A549 (cell line): Measurements from ENCODE around the gene PDE7B. TPM values are rescaled to one million over a fixed set of nuclear protein-coding genes. Genes with fewer than 3 reads are reported as not detected.
A peak's percentile ranks its signal among the peaks of the same experiment; 100 is the strongest.

Experiments
- ATAC-seq, 2 experiments: fragments of 200-7000 bp in 1 of 2; fragments of >200 bp in 1 of 2; cut with Nextera tagmentation in 1 of 2; cut with Tn5 transposase in 1 of 2; 3 replicates each; pipeline versions ENCODE4 v1.8.0 to v1.9.1; 2018 to 2020; ENCODE audit warnings: mild to moderate bottlenecking in 1 of 2, moderate library complexity in 1 of 2
- CTCF ChIA-PET: fragments of 300-600 bp; sonication (Branson Sonifier 250); formaldehyde crosslinking; extraction: SDS; loops from one replicate; lab custom pipeline; 2021; ENCODE audit warnings: antibody characterized with exemption, inconsistent platforms; lab: Yijun Ruan, JAX
- POLR2A ChIA-PET: fragments of 350-600 bp; formaldehyde crosslinking; extraction: SDS; loops from one replicate; lab custom pipeline; 2021; ENCODE audit warnings: antibody characterized with exemption, inconsistent platforms; lab: Yijun Ruan, JAX
- DNase-seq, 2 experiments: peaks; one replicate each; pipeline versions ENCODE4 v3.0.0 to v3.0.0-alpha.2; 2011 to 2016; ENCODE audit warnings: low read depth in 1 of 2, low spot score in 1 of 2
- FAIRE-seq: peaks from 2 replicates; lab custom pipeline; 2011; peaks lifted over from hg19 to GRCh38; lab: Jason Lieb, UNC
- H3K27ac ChIP-seq, 2 experiments: fragments of >200 bp; sonication (Bioruptor Twin); formaldehyde crosslinking; 3 replicates each; pipeline ENCODE4 v1.5.1; 2016 to 2017
- H3K4me1 ChIP-seq: fragments of >200 bp; sonication (Bioruptor Twin); formaldehyde crosslinking; 3 replicates; pipeline ENCODE4 v1.6.1; 2016
- H3K4me2 ChIP-seq: fragments of >200 bp; sonication (Bioruptor Twin); formaldehyde crosslinking; 3 replicates; pipeline ENCODE4 v1.6.1; 2016
- H3K4me3 ChIP-seq: fragments of >200 bp; sonication (Bioruptor Twin); formaldehyde crosslinking; 3 replicates; pipeline ENCODE4 v1.5.1; 2016
- H3K9me3 ChIP-seq: fragments of >200 bp; sonication (Bioruptor Twin); formaldehyde crosslinking; 3 replicates; pipeline ENCODE4 v1.6.1; 2016
- BHLHE40 ChIP-seq: IDR thresholded peaks from 2 replicates; pipeline ENCODE4 v1.6.1; 2012; ENCODE audit warnings: low read depth, low read length, inconsistent platforms
- CBX2 ChIP-seq: fragments of 200-600 bp; sonication (generic); IDR thresholded peaks from 2 replicates; pipeline ENCODE4 v1.6.1; 2016; ENCODE audit warnings: low read depth, mild to moderate bottlenecking, borderline replicate concordance
- CHD4 ChIP-seq: fragments of 200-600 bp; sonication (generic); IDR thresholded peaks from 2 replicates; pipeline ENCODE4 v1.6.1; 2016; ENCODE audit warnings: antibody characterized with exemption, mild to moderate bottlenecking, borderline replicate concordance
- E2F6 ChIP-seq: IDR thresholded peaks from 2 replicates; pipeline ENCODE4 v1.6.1; 2012; ENCODE audit warnings: low read depth, borderline replicate concordance
- EHF ChIP-seq: fragments of 250-450 bp; sonication (Bioruptor Pico); IDR thresholded peaks from 2 replicates; pipeline ENCODE4 v1.5.0; 2020; ENCODE audit warnings: mild to moderate bottlenecking
- EHMT2 ChIP-seq: fragments of 200-600 bp; sonication (generic); IDR thresholded peaks from 2 replicates; pipeline ENCODE4 v1.6.1; 2016; ENCODE audit warnings: antibody characterized with exemption, low read depth, mild to moderate bottlenecking, moderate library complexity
- EP300 ChIP-seq, 2 experiments: fragments of >200 bp; sonication (Bioruptor Twin); formaldehyde crosslinking; IDR thresholded peaks; 2 replicates in 1 of 2; 3 replicates in 1 of 2; pipeline ENCODE4 v1.6.1; 2016 to 2017
- ESRRA ChIP-seq: fragments of 150-350 bp; IDR thresholded peaks from 2 replicates; pipeline ENCODE4 v1.6.1; 2014; ENCODE audit warnings: mild to moderate bottlenecking, low read length, borderline replicate concordance
- HES2 ChIP-seq: fragments of >200 bp; sonication (Bioruptor Twin); formaldehyde crosslinking; IDR thresholded peaks from 2 replicates; pipeline ENCODE4 v1.6.1; 2016
- HEYL ChIP-seq: fragments of 250-450 bp; sonication (Bioruptor Pico); IDR thresholded peaks from 2 replicates; pipeline ENCODE4 v1.8.0; 2021; ENCODE audit warnings: mild to moderate bottlenecking, moderate library complexity
- HMGXB4 ChIP-seq: fragments of 250-450 bp; sonication (Bioruptor Pico); IDR thresholded peaks from 2 replicates; pipeline ENCODE4 v1.5.0; 2021; ENCODE audit warnings: mild to moderate bottlenecking, moderate library complexity, borderline replicate concordance
- HOXB13 ChIP-seq: fragments of 250-450 bp; sonication (Bioruptor Pico); IDR thresholded peaks from 2 replicates; pipeline ENCODE4 v1.5.0; 2020; ENCODE audit warnings: low read depth, mild to moderate bottlenecking, moderate library complexity
- HOXB5 ChIP-seq: fragments of 250-450 bp; sonication (Bioruptor Pico); IDR thresholded peaks from 2 replicates; pipeline ENCODE4 v1.5.0; 2020; ENCODE audit warnings: mild to moderate bottlenecking, moderate library complexity
- MAFK ChIP-seq: fragments of 450-650 bp; IDR thresholded peaks from 2 replicates; pipeline ENCODE4 v1.6.1; 2014; ENCODE audit not compliant: partially characterized antibody
- MYC ChIP-seq: IDR thresholded peaks from 2 replicates; pipeline ENCODE4 v1.6.1; 2012; ENCODE audit warnings: mild to moderate bottlenecking, inconsistent platforms, low read length, improper control_type of control experiment, borderline replicate concordance
- NPAS2 ChIP-seq: fragments of 250-450 bp; sonication (Bioruptor Pico); IDR thresholded peaks from 2 replicates; pipeline ENCODE4 v1.8.0; 2022; ENCODE audit warnings: mild to moderate bottlenecking, moderate library complexity, borderline replicate concordance
- NR3C1 ChIP-seq: fragments of >200 bp; sonication (Bioruptor Twin); formaldehyde crosslinking; IDR thresholded peaks from 3 replicates; pipeline ENCODE4 v1.6.1; 2017
- PBX3 ChIP-seq: IDR thresholded peaks from 2 replicates; pipeline ENCODE4 v1.6.1; 2012
- POLR2A ChIP-seq: IDR thresholded peaks from 2 replicates; pipeline ENCODE4 v1.6.1; 2012; ENCODE audit warnings: mild to moderate bottlenecking, low read length
- POLR2AphosphoS2 ChIP-seq: conservative IDR thresholded peaks from 2 replicates; pipeline ENCODE4 v1.6.1; 2012; ENCODE audit warnings: low read length, improper control_type of control experiment, inconsistent platforms
- RCOR1 ChIP-seq: fragments of 150-350 bp; IDR thresholded peaks from 2 replicates; pipeline ENCODE4 v1.6.1; 2014; ENCODE audit warnings: antibody characterized with exemption, low read length, low read depth
- REST ChIP-seq: fragments of 200-600 bp; sonication (generic); IDR thresholded peaks from 2 replicates; pipeline ENCODE4 v1.6.1; 2016; ENCODE audit warnings: antibody characterized with exemption, mild to moderate bottlenecking, moderate library complexity
- RFX5 ChIP-seq: fragments of 450-650 bp; IDR thresholded peaks from 2 replicates; pipeline ENCODE4 v1.7.1; 2014; ENCODE audit warnings: antibody characterized with exemption, mild to moderate bottlenecking, moderate library complexity
- RNF2 ChIP-seq: fragments of 200-600 bp; sonication (generic); IDR thresholded peaks from 2 replicates; pipeline ENCODE4 v1.6.1; 2016; ENCODE audit warnings: low read depth, mild to moderate bottlenecking, antibody characterized with exemption, moderate library complexity, borderline replicate concordance
- ZFP36 ChIP-seq: fragments of 450-650 bp; IDR thresholded peaks from 2 replicates; pipeline ENCODE4 v1.6.1; 2014; ENCODE audit warnings: borderline replicate concordance; ENCODE audit not compliant: partially characterized antibody
- ZNF302 ChIP-seq: fragments of 250-450 bp; sonication (Bioruptor Pico); IDR thresholded peaks from 2 replicates; pipeline ENCODE4 v1.9.0; 2021; ENCODE audit warnings: inconsistent platforms, mild to moderate bottlenecking, moderate library complexity
- ZSCAN20 ChIP-seq: fragments of 250-450 bp; sonication (Bioruptor Pico); IDR thresholded peaks from 2 replicates; pipeline ENCODE4 v1.8.0; 2022; ENCODE audit warnings: mild to moderate bottlenecking, moderate library complexity
- WGBS: methylation state at CpG from one replicate; pipeline ENCODE4 v1.1.6; 2017; ENCODE audit errors: missing lambda C conversion rate; 5-methylcytosine and 5-hydroxymethylcytosine counted together
- polyA plus RNA-seq, 4 experiments: library from polyadenylated mRNA; depleted of rRNA in 3 of 4; stranded (reverse); fragments of >200 nt; fragmentation: RNase III in 1 of 4; extraction: RNeasy Plus Mini Kit Qiagen cat#74134 plus additional on column Dnase treatment in 1 of 4; gene quantifications; 2 replicates in 3 of 4; 3 replicates in 1 of 4; pipeline ENCODE4 v1.2.3, GENCODE V29; 2011 to 2017

PDE7B gene
- polyA plus RNA-seq, 2 of the 4 experiments (the other 2 are of a cell fraction) = 6.6 to 13.8 TPM

GRCh38 chr6:136113736-136114173 lies 262.3 kb downstream of the PDE7B start:
- H3K4me3 ChIP-seq = no peak overlapping the region
- 60% methylated on average over 5 of the region's 5 CpGs for WGBS
- no peak overlapping the region for H3K4me2 ChIP-seq
- FAIRE-seq = no peak
- CTCF ChIA-PET = interaction anchor here (0.5 kb wide), 1 partner anchor 442 kb away, joined by 4 read pairs; no protein-coding TSS in a partner anchor
- peaks cover 6% of the 10 kb centered on the region; the same call in 2 of the 3 replicates for H3K4me1 ChIP-seq
- POLR2A ChIA-PET = interaction anchor here (1.2 kb wide), 1 partner anchor 99 kb away, joined by 3 read pairs; no protein-coding TSS in a partner anchor
- ATAC-seq = peak in 1 of 2 experiments; percentile 54; a peak in 2 of 6 replicates
- peak overlapping the region in 1 of 2 experiments; percentile 37; a peak in 1 of 6 replicates for H3K27ac ChIP-seq
- no peaks in the 10 kb centered on the region for H3K9me3 ChIP-seq
- TF ChIP-seq EP300 (IDR thresholded peaks at IDR 0.05) (no peak), HOXB13 (CRISPR knock-in tag) (no peak), HEYL (CRISPR knock-in tag) (no peak), EHMT2 (no peak), MAFK (no peak), RFX5 (no peak), RCOR1 (no peak), CHD4 (no peak), HES2 (no peak), NR3C1 (no peak), PBX3 (no peak), ESRRA (no peak), BHLHE40 (no peak), HMGXB4 (no peak), ZFP36 (no peak), ZNF302 (CRISPR knock-in tag) (no peak)
- peak in 1 of 2 experiments; percentile 31 for DNase-seq

GRCh38 chr6:136114661-136115060 lies 263.2 kb downstream of the PDE7B start:
- TF ChIP-seq POLR2AphosphoS2 (no peak), MYC (no peak)
- CTCF ChIA-PET = no interaction called here
- POLR2A ChIA-PET = interaction anchor here (1.2 kb wide), 1 partner anchor 100 kb away, joined by 3 read pairs; no protein-coding TSS in a partner anchor
- peaks cover 6% of the 10 kb centered on the region; the same call in 2 of the 3 replicates for H3K4me1 ChIP-seq
- FAIRE-seq (no peak), DNase-seq (no peak), ATAC-seq (no peak)
- no peak overlapping the region for H3K27ac ChIP-seq
- WGBS = 91% methylated on average over 3 of the region's 7 CpGs
- no peak overlapping the region for H3K4me3 ChIP-seq
- no peaks in the 10 kb centered on the region for H3K9me3 ChIP-seq
- H3K4me2 ChIP-seq = no peak overlapping the region

GRCh38 chr6:136115941-136116340 lies 264.4 kb downstream of the PDE7B start:
- POLR2A ChIA-PET = no interaction called here
- FAIRE-seq = no peak
- no peak overlapping the region for H3K4me3 ChIP-seq

More at GRCh38 chr6:136115941-136116340, 264.4 kb downstream of the PDE7B start:
- no peaks in the 10 kb centered on the region for H3K9me3 ChIP-seq
- DNase-seq = no peak
- H3K27ac ChIP-seq = no peak overlapping the region
- 86% methylated on average over 1 of the region's 1 CpG for WGBS
- TF ChIP-seq E2F6 = no peak
- no peak for TF ChIP-seq HOXB5 (CRISPR knock-in tag)
- TF ChIP-seq EHF = no peak
- TF ChIP-seq HOXB13 (CRISPR knock-in tag) = no peak
- TF ChIP-seq REST = no peak
- TF ChIP-seq ZSCAN20 = no peak
- TF ChIP-seq CBX2 = no peak
- no peak for TF ChIP-seq NPAS2 (CRISPR knock-in tag)
- no peak for TF ChIP-seq RCOR1
- TF ChIP-seq RNF2 = no peak
- TF ChIP-seq POLR2A = no peak
- TF ChIP-seq, all 56 proteins: peak for 0
- CTCF ChIA-PET = no interaction called here
- H3K4me1 ChIP-seq = peaks cover 6% of the 10 kb centered on the region; the same call in 2 of the 3 replicates
- H3K4me2 ChIP-seq = no peak overlapping the region
- no peak for ATAC-seq
